Measurements from ENCODE around the gene FIBCD1. TPM values are rescaled to one million over a fixed set of nuclear protein-coding genes. Genes with fewer than 3 reads are reported as not detected.

The FIBCD1 gene
- polyA plus RNA-seq, 1 of the 3 experiments (the other 2 are of a cell fraction), result 1.3 TPM

GRCh38 chr9:130874783-130875182 lies 64.3 kb downstream of the FIBCD1 start:
- H3K9ac ChIP-seq, result no peak overlapping the region
- ChIA-PET POLR2A (no interaction called here), CTCF (interaction anchor here (0.9 kb wide), 1 partner anchor 14 kb away, joined by 3 read pairs; no protein-coding TSS in a partner anchor)
- no peak overlapping the region for H3K4me3 ChIP-seq (ENCODE audit: low read depth in 2 of 2, low read length in 1 of 2)
- peaks cover 55% of the 10 kb centered on the region for H3K79me2 ChIP-seq (ENCODE audit: insufficient read depth)
- H3K27ac ChIP-seq (ENCODE audit: low read depth in 2 of 2, low read length in 1 of 2), result no peak overlapping the region
- peaks cover 53% of the 10 kb centered on the region for H4K20me1 ChIP-seq (ENCODE audit: insufficient read depth)
- H3K9me2 ChIP-seq, result no peaks in the 10 kb centered on the region
- no peaks in the 10 kb centered on the region for H3K27me3 ChIP-seq (ENCODE audit: insufficient read depth)
- H3K9me3 ChIP-seq, result no peaks in the 10 kb centered on the region
- peaks cover 76 to 81% of the 10 kb centered on the region in 2 experiments for H3K36me3 ChIP-seq (replicated peaks in 1 of 2; ENCODE audit: control insufficient read depth in 1 of 2, insufficient read depth in 2 of 2, low read length in 1 of 2)
- no peaks in the 10 kb centered on the region; a peak in 2 of 4 replicates for H3K4me1 ChIP-seq (ENCODE audit: control insufficient read depth in 1 of 2, insufficient read depth in 2 of 2, low read depth in 1 of 2, low read length in 1 of 2)
- WGBS (ENCODE audit: low lambda C conversion rate), result 96% methylated on average over 4 of the region's 5 CpGs
- H2AFZ ChIP-seq (ENCODE audit: low read depth), result no peak overlapping the region
- no peak for TF ChIP-seq GABPA (IDR thresholded peaks at IDR 0.05; ENCODE audit: low read depth)
- no peak for TF ChIP-seq ZBTB33 (IDR thresholded peaks at IDR 0.05; ENCODE audit: borderline replicate concordance, low read depth)
- no peak for TF ChIP-seq SIN3A (IDR thresholded peaks at IDR 0.05; ENCODE audit: borderline replicate concordance, low read depth, low read length)
- TF ChIP-seq CHD2 (IDR thresholded peaks at IDR 0.05; ENCODE audit: low read length, partially characterized antibody), result no peak
- no peak for TF ChIP-seq USF1 (IDR thresholded peaks at IDR 0.05; ENCODE audit: borderline replicate concordance, low read depth)
- TF ChIP-seq FOSL2 (IDR thresholded peaks at IDR 0.05; ENCODE audit: borderline replicate concordance, low read depth), result no peak
- no peak for DNase-seq
- H3K4me2 ChIP-seq, result no peak overlapping the region
- H3F3A ChIP-seq (replicated peaks; ENCODE audit: insufficient read depth), result peaks cover 4% of the 10 kb centered on the region

GRCh38 chr9:130873966-130874365 lies 65.1 kb downstream of the FIBCD1 start:
- no peaks in the 10 kb centered on the region for H3K27me3 ChIP-seq (ENCODE audit: insufficient read depth)
- TF ChIP-seq SMC3 (IDR thresholded peaks at IDR 0.05; ENCODE audit: low read depth, low read length), result no peak
- no peak for TF ChIP-seq PBX3 (IDR thresholded peaks at IDR 0.05)
- TF ChIP-seq IRF3 (IDR thresholded peaks at IDR 0.05; ENCODE audit: low read depth, low read length), result no peak
- no peak for TF ChIP-seq SIN3A (IDR thresholded peaks at IDR 0.05; ENCODE audit: borderline replicate concordance, low read depth, low read length)
- TF ChIP-seq NRF1 (IDR thresholded peaks at IDR 0.05; ENCODE audit: low read depth, low read length), result no peak
- TF ChIP-seq USF2 (IDR thresholded peaks at IDR 0.05; ENCODE audit: borderline replicate concordance, low read depth, low read length), result no peak
- TF ChIP-seq TEAD4 (IDR thresholded peaks at IDR 0.05; ENCODE audit: borderline replicate concordance, insufficient read depth), result no peak
- H3K9me2 ChIP-seq, result no peaks in the 10 kb centered on the region
- no peak overlapping the region for H3K27ac ChIP-seq (ENCODE audit: low read depth in 2 of 2, low read length in 1 of 2)
- POLR2A ChIA-PET, result no interaction called here
- peaks cover 68 to 81% of the 10 kb centered on the region in 2 experiments for H3K36me3 ChIP-seq (replicated peaks in 1 of 2; ENCODE audit: control insufficient read depth in 1 of 2, insufficient read depth in 2 of 2, low read length in 1 of 2)
- H3K4me3 ChIP-seq (ENCODE audit: low read depth in 2 of 2, low read length in 1 of 2), result no peak overlapping the region
- H3K4me2 ChIP-seq, result no peak overlapping the region
- H4K20me1 ChIP-seq (ENCODE audit: insufficient read depth), result peaks cover 61% of the 10 kb centered on the region
- H3F3A ChIP-seq (replicated peaks; ENCODE audit: insufficient read depth), result peaks cover 6% of the 10 kb centered on the region
- DNase-seq, result no peak
- 99% methylated on average over 8 of the region's 8 CpGs for WGBS (ENCODE audit: low lambda C conversion rate)
- H3K9me3 ChIP-seq, result no peaks in the 10 kb centered on the region
- CTCF ChIA-PET, result interaction anchor here (1.4 kb wide), 1 partner anchor 183 kb away, joined by 3 read pairs; no protein-coding TSS in a partner anchor
- no peak overlapping the region for H3K9ac ChIP-seq
- H3K79me2 ChIP-seq (ENCODE audit: insufficient read depth), result peaks cover 63% of the 10 kb centered on the region
- no peak overlapping the region for H2AFZ ChIP-seq (ENCODE audit: low read depth)
- H3K4me1 ChIP-seq (ENCODE audit: control insufficient read depth in 1 of 2, insufficient read depth in 2 of 2, low read depth in 1 of 2, low read length in 1 of 2), result peaks cover 0 to 3% of the 10 kb centered on the region in 2 experiments; a peak in 2 of 4 replicates
